ENCODE results near the gene STS.

Gene STS

DNA sequence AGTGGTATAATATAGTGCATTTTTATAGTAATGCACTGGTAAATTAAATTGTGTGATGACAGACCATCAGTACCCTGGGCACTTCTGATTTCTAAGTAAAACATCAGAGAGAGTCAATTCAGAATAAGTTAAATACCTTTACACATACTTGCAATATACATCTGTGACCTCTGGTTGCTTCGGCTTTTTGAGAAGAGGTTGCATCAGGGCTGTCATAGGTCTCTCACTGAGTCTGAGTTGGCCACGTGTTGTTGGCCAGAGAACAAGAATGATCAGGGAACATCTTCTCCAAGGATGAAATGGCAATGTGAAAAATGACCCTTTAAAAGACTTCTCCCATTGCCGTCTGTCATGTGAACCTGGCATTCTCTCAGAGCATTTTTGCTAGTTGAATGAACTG lies 37.3 kb downstream of the STS start:
- no peak for DNase-seq

DNA sequence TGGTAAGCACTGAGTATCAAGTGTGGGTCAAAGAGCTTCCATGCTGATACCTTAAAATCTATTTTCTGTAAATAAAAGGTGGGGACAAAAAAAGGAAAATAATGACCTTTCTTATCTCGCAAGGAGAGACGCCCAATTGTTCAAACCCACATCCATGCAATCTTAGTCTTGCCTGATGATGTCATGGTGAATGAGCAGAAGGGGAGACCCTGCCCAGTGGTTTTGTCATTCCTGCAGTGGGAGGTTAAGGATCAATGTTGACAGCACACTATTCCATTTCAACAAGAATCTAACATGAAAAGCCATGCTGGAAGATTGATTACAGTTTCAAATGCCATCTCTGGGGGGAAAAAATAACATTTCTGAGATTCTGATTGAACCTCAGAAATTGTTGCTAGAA lies 41.2 kb downstream of the STS start:
- no peak for DNase-seq

DNA sequence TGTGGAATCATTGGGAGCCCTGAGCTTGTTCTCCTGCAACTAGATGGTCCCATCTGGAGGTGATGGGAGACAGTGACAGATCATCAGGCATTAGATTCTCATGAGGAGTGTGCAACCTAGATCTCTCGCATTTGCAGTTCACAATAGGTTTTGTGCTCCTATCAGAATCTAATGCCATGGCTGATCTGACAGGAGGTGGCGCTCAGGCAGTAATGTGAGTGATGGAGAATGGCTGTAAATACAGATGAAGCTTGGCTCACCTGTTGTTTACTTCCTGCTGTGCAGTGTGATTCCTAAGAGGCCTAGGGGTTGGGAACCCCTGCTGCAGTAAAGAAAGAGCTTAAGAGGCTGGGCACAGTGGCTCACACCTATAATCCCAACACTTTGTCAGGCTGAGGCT lies 42.6 kb downstream of the STS start:
- DNase-seq, result no peak

DNA sequence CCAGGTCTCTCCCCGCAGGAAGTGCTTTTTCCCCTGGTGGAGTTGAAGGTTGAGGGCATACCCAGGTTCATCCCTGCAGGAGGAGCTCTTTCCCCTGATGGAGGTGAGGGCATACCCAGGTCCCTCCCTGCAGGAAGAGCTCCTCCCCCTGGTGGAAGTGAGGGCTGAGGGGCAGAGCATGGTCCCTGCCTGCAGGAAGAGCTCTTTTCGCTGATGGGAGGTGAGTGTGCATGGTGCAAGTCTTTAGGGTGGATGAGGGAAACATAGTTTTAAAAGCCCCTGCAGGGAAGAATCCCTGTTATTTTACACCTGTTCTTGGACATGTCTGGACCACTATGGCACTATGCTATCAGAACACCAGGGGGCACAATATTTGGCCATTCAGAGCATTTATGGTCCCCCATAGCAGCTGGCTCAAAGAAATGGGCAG lies 44.2 kb downstream of the STS start:
- peak; percentile 6 for DNase-seq

DNA sequence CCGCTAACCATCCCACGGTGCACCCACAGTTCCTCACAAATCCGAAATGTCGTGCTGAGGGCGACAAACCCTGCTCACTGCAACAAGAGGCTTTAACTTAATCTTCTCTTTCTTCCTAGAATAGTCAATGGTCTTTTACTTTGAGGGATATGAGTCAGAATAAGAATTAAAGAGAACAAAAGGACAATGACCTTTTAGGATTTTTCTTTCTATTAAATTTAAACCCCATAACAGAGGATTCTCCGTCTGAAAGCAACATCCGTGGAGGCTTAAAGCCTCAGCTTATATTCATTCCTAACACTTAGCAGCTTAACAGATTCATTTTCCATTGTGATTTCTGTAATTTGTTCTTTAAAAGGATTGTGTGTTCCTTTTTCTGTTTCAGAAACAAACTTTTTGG lies 45.4 kb downstream of the STS start:
- no peak for DNase-seq

DNA sequence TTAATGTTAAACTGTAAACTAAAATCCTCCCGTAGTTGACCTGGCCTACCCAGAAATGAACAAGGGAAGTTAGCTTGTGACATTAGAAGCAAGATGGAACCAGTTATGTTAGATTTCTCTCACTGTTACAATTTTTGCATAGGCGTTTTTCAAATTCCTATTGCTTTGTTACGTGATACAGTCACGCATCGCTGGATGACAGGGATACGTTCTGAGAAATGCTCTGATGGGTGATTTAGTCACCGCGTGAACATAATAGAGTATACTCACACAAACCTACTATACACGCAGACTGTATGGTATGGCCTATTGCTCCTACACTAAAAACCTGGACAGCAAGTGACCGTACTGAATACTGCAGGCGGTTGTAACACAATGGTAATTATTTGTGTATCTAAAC lies 47.1 kb downstream of the STS start:
- DNase-seq, result no peak
